HG03196 (cell line): ENCODE data around the gene MESP2.

Source experiments
- ATAC-seq: cut with Tn5 transposase; IDR thresholded peaks from one replicate; pipeline ENCODE4 v1.9.1; 2021; ENCODE audit not compliant: unreplicated experiment

The MESP2 gene

DNA sequence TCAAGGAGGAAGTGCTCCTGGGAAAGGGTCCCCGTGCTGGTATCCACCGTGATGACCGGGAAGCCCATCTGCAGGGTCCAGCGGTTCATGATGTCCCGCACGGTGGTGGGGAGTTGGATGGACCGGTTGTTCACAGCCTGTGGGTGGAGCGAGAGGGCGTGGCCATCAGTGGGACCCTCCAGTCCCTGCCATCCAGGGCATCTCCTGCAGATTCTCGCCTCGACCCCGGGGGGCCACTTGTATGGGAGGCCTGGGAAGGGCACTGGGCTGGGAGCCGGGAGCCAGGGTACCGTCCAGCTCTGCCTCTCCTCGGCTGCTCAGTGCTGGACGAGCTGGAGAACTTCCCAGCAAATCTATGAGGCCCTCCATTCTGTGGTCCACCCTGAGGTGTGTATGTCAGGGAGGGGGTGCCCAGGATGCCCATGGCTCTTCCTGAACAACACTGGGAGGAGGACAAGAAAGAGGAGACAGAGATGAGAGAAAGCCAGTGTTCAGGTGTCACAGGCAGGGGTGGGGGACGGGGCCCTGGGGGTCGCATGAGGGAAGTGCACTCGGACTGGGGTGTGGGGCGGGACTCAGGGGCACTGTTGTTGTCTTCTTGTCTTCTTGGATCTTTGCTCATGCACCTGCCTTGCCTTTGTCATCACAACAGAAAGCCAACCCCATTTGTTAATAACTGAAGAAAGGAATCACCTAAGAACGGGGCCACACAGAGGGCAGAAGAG is 25.5 kb downstream of the MESP2 start:
- ATAC-seq, result no peak

DNA sequence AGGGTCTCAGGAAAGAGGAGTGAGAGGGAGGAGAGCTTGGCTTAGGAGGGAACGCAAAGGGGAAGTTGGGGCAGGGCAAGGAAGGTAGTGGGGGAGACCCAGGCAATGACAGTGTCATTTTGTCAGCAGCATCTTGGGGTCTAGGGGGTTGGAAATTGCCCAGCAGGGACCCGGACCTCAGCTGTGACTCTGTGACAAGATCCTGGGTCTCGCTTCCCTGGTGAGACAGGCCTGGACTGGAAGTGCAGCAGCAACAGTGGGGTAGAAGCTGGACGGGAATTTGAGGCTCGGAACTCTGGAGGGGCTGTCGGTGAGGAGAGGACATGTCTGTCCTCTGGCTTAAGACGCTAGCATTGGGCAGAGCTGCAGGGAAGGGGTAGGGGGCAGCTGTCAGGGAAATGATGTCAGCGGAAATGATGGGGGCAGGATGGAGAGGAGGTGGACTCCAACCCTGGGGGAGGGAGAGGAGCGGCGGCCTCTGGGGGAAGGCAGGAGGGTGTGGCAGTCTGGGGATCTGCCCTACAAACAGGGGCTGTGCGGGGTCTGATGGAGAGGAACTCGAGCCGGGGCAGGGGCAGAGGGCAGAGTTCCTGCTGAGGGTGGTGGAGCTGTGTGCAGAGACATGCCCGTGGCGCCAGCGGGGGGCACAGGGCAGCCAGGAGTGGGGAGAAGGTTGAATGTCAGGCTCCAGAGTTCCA is 26.2 kb downstream of the MESP2 start:
- no peak for ATAC-seq

DNA sequence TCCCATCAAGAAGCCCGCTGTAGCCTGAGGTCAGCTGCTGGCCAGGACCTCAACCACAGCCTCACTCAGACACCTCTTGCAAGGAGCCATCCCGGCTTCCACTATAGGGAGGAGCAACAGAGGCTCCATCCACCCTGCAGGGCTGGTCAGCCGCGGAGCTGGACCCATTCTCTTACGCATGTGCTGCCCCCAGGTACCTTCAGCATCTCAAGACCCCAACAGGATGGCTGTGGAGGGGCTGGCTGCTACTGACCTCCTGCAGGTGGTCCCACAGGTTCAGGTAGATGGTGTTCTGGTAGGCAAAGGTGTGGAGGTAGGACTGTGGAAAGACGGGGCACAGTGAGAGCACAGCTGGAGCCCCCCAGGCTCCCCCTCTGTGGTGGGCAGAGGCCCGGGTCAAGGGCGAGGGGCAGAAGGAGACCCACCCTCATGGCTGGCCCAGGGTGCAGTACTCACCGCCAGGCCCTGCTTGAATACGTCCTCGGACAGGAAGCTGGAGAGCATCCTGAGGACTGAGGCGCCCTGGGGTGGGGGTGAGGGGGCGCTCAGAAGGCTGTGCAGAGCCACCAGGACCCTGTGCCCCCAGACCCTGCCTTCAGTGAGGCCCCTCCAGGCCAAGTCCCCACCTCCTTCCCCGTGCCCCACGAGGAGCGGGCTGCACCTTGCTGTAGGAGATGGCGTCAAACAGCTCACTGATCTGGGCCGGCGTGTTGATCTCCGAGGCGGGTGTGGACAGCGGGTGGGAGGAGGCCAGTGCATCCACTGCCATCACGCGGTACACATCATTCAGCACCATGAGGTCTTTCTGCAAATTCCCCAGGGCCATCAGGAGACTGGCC is 27.1 kb downstream of the MESP2 start:
- no peak for ATAC-seq

DNA sequence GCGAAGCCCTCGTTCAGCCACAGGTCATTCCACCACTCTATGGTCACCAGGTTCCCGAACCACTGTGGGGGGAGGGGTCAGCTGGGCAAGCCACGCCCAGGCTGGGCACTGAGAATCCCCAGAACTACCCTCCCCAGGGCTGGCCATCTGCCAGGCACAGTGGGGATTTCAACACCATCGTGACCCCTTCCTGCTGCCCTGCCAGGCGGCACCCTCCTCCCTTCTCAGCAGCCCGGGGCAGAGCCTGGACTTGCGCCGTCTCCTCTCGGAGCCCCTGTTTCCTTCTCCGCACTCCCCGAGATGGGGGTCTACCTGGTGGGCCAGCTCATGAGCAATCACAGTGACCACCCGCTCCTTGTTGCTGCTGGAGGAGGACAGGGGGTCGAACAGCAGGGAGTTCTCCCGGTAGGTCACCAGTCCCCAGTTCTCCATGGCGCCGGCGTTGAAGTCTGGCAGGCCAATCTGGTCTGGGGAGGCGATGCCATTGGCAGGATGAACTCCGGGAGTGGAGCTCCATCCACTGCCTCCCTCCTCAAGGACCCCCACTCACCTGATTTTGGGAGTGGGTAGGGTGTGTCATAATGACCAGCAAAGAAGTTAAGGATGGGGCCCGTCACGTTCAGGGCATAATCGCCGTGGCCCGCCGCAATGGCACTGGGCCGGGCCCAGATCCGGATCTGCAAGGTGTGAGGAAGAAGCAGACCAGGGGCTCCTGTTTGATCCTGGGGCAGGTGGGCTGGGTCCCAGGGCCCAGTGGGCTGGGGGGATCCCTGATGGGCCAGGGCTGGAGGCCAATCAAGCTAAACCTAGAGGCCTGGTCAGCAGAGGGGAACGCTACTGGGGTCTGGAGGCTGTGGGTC is 28.0 kb downstream of the MESP2 start:
- no peak for ATAC-seq

DNA sequence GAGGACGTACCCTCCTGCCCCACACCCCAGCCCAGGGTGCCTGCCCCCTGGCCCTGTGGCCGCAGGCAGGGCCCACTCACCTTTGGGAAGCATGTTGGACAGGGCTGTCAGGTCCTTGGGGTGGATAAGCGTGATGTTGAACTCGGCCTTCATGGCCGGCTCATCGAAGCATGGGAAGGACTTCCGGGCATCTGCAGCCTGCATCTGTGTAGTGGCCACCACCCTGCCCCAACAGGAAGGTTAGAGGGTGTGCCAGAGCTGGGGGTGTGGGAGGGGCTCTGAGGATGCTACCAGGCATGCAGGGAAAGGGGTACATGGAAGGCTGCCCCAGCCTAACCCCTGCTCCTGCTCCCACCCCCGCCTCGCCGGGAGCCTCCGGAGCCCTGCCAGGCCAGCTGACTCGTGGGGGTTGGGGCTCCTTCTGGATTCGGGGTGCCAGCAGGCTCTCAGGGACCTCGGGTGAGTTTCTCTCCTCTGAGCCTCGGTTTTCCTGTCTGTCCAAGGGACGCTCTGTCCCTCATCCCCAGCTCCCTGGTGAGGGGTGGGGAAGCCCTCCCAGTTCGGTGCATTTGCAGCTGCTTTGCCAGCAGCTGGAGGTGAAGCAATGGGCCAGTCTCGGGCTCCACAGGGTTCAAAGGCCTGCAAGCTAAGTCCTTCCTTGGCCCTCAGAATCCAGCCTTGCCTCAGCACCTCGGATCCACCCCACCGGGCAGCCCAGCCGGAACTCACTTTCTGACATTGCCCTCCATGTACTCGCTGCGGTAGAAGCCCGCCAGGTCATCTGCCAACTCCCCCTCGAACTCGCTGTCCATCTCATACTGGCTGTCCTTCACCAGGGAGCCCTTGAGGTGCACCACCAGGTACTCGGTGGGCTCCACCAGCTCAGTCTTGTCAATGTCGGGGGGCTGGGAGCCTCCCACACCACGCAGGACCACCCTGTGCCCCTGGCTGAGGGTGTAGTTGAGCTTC is 29.4 kb downstream of the MESP2 start:
- ATAC-seq, result no peak

DNA sequence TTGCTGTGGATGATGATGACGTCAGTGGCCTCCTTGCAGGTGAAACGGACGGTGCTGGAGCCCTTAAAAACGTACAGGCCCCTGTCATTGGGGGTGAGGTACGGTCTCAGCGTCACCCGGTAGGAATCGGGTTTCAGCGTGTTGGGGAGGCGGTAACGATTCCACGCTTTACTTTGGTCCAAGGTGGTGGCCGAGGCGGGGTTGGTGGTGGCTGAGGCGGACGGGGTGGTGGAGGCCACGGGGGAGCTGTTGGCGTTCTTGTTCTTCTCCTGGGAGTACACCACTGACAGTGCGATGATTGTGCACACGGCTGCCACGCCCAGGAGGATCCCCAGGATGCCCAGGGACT is 30.1 kb downstream of the MESP2 start:
- no peak for ATAC-seq

DNA sequence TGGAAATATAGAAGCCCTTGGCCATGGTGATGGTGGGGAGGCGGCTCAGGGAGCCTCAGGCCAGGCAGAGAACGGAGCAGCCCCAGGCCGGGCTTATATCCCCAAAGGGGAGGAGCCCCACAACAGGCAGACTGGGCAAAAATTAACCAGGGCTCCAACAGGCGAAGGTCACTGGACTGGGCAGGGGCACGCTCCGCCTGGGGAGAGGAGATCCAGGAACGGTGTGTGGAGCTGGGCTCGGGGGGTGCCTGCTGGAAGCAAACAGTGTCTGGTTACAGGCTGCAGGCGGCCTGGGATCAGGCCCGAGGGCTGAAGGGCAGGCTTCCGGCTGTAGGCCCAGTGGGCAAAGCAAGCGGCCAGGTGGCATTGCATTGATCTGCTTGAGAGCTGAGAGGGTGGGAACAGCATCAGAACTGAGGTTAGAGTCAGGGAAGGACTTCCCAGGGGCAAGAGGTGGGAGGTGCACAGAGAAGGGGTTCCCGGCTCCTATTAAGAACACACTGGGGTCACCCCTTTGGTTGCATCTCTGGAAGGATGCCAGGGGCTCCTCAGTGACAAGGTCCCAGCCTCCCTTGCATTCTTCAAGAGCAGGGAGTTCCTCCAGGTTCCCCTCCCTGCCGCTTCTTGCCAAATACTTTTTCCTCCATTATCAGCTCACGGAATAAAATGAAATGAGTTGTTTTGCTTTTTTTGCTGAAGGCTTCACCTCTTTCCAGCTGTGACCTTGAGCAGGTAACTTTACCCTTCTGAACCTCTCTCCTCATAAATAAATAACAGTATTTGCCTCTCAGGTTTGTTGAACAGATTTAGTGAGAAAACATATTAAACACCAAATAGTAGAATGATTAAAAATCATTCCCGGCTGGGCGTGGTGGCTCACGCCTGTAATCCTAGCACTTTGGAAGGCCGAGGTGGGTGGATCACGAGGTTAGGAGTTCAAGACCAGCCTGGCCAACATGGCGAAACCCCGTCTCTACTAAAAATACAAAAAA is 30.7 kb downstream of the MESP2 start:
- no peak for ATAC-seq

DNA sequence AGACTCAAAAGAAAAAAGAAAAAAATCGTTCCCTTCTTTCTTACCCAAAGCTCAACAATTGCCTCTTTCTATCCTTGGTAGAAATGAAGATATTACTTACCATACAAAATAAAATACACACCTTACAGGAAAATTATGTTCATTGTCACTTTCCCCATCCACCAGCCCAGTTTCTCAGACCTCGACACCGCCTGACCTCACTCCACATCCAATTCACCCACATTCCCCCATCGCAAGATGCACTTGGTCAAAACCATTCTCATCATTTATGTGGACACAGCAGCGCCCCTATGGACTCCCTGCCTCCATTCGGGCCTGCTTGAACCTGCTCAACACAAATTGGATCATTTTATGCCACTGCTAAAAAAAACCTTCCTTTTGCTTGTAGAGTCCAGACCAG is 31.6 kb downstream of the MESP2 start:
- ATAC-seq, result no peak

DNA sequence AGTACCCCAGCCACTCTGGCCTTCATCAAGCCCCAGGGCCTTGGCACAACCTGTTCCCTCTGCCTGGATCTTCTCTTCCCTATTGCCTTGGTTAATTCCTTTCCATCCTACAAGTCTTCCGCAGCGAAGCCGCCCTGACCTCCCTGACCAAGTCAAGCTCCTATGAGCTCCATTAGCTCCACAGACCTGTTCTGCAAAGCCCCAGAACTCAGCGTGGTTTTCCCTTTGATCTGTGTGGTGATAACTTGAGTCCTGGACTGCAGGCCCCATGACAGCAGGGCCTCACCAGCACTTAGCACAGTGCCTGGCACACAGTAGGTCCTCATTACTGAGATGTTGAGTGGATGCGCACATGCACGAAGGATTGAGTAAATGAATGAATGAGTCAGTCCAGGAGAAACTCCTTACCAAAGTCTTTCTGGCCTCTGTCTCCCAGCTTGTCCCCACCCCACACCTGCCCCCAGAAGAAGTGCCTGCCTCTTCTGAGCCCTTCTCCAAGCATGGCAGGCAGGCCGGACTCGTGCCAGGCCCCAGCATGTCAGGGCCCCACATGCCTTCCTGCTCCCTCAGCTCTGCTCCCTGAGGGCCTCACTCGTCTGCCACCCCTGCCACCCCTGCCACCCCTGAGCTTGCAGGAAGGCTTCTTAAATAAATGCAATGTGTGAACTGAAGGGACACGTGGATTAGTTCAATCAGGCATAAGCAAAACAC is 32.2 kb downstream of the MESP2 start:
- no peak for ATAC-seq

DNA sequence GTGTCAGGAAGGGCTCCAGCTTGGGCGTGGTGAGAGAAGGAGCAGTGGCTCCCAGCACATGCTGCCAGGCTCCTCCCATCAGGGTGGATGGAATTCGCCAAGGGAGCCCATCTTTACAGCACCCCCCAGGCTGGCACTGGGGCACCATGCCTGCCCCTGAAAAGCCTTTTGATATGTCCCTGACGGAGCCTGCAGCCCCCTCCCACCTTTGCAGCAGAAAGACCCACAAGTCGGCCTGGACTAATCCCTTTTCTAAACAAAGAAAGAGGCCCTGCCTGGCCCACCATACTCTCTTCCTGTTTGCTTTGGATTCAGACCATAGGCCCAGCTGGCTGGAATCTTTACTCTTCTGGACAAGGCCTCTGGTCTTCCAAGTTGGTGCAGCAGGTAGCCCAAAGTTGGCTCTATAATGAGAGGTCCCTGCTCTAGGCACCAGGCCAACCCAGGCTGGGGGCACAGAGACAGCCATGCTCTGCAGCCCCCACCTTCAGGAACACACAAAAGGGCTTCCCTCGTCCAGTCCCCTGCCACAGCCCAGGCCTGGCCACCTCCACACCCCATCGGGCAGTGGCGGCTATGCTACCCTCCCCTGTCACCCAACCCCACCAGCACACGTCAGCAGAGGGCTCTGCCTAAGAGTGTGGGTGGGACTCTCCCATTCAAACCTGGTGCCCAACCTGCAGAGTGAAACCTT is 33.1 kb downstream of the MESP2 start:
- no peak for ATAC-seq

DNA sequence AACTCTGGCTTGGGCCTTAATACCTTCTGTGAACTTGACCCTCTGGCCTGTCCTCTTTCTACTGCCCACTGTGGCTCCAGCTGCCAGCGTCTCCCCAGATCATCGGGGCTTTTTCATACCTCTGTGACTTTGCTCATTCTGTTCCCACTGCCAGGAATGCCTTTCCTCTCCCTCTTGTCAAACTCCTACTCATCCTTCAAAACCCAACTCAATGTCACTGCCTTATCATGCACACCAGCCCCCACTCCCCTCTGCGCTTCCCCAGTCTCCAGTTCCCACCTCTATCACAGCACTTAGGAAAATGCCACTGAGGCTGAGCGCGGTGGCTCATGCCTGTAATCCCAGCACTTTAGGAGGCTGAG is 33.6 kb downstream of the MESP2 start:
- ATAC-seq, result no peak

DNA sequence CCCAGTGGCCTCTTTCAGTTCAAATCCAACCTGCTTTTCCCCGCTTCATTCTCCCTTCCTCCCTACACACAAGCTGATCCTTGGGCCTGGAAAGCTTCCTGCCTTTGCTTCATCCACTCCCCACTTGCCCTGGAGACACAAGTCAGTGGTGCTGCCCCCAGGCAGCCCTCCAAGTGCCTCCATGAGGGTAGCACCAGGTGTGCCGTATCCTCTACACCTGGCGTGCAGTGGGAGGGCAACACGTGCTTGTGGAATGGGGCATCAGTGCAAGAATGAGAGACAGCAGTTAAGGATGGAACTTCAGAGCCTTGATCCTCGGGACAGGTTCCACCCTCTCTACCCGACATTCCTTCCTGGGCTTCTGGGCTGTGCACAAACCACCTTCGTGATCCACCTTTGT is 34.7 kb downstream of the MESP2 start:
- no peak for ATAC-seq

DNA sequence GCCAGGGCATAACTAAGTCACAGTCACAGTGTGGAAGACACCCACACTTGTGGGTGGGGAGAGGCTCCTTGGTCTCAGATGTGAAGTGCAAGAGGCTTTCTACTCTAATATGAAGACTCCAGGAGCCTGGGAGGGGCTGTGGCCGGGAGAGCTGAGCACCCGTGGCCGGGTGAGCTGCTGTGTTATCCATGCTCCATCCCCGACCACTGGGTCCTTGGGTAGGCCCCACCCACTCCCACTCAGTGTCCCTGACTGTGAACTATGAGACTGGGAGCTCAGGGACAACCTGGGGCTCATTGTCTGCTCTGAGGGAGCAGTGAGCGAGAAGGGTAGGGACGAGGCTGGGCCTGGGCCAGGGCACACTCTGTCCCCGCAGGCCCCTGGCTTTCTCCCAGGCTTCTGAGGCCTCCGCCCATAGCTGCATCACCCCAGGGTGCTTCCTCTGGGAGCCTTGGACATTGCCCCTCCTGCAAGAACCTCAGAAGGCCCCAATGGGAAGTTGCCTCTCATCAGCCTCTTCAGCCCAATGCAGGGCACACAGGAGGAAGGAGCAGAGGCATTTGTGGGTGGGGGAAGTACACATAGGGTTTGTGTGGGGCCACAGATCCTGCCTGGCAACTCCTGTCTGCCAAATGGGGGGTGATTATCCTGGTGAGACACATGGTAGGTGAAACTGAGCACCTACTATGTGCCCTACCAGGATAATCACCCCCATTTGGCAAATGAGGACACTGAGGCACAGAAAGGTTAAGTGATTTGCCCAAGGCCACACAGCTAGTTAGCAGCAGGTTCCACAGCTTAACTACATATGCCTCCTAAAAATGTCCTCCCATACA is 36.1 kb downstream of the MESP2 start:
- ATAC-seq, result no peak

DNA sequence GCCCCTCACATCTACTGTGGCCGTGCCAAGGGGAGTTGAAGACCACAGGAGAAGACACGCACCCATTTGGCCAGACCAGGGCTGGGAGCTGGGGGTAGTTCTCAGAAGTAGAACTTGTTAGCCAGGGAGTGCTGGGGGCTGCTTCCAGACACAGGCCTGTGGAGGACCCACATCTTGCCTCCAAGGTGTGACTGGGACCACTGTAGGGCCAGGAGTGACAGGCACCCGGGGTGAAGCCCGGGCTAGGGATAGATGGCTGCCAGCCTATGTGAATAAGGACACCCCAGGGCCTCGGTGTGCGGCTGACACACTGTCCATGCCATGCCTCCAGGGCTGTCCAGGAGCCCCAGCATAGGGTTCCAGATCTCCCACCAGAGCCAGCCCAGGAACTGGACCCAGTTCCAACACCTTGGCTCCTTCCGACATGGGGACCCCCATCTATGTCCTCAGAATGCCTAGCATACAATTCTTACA is 36.8 kb downstream of the MESP2 start:
- no peak for ATAC-seq

DNA sequence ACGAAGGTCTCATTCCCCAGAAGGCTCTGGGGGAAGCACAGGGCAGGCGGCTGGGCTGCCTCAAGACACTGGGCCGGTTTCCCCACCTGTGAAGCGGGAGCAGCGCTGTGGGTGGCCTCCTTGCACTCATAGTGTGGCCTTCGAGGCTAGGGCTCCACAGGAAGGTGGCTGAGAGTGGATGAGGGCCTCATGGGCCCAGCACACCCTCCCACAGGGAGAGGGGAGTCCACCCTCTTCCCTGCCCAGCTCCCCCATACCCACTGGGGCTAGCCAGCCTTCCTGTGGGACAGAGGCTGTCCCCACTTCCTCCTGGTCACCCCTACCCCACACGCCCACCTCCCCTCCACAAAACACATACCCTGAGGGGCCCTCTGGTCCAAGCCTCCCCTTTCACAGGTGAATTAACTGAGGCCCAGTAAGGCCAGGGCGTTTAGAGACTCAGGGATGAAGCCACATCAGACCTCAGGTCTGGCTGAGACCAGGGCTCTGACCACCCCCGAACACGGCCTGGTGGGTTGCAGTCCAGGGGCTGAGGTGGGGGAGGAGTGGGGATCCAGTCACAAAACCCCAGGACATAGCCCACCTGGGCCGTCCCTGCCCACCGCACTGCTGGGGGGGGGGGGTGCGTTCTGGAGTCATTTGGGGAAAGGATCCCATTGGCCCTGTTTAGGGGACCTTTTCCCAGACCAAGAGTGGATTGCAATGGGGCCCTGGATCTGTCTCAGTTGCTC is 37.4 kb downstream of the MESP2 start:
- no peak for ATAC-seq
